Measurements from ENCODE around the gene MARK1.

DNA sequence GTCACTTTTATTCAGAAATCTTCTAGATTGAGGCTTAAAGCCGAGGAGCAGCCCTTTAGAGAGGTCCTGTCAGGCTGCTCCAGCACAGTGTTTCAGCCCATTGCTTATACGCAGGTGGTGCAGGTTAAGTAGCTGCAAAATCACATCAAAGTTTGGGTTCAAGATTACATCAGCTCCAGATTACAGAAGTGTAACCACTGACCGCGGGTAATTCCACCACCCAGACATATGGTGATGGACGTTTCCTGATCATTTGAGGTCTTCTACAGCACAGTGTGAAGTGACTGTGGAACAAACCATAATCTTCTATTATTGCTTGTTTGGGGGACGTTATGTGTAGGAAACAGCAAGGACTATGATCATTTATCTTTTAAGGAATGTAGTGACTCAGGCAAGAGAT, 174.0 kb downstream of the MARK1 start:
- TF ChIP-seq, protein P1, sequence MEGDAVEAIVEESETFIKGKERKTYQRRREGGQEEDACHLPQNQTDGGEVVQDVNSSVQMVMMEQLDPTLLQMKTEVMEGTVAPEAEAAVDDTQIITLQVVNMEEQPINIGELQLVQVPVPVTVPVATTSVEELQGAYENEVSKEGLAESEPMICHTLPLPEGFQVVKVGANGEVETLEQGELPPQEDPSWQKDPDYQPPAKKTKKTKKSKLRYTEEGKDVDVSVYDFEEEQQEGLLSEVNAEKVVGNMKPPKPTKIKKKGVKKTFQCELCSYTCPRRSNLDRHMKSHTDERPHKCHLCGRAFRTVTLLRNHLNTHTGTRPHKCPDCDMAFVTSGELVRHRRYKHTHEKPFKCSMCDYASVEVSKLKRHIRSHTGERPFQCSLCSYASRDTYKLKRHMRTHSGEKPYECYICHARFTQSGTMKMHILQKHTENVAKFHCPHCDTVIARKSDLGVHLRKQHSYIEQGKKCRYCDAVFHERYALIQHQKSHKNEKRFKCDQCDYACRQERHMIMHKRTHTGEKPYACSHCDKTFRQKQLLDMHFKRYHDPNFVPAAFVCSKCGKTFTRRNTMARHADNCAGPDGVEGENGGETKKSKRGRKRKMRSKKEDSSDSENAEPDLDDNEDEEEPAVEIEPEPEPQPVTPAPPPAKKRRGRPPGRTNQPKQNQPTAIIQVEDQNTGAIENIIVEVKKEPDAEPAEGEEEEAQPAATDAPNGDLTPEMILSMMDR (conservative IDR thresholded peaks at IDR 0.05; ENCODE audit: low read depth in 2 of 2): no peak
- TF ChIP-seq EZH2phosphoT487 (IDR thresholded peaks at IDR 0.05; ENCODE audit: unreplicated experiment): no peak
- no peak for TF ChIP-seq POLR2AphosphoS5 (IDR thresholded peaks at IDR 0.05; ENCODE audit: low read depth)
- TF ChIP-seq CREB1 (CRISPR knock-in tag; IDR thresholded peaks at IDR 0.05; ENCODE audit: low read depth): no peak
- TF ChIP-seq EZH2 (IDR thresholded peaks at IDR 0.05; ENCODE audit: low read depth, unreplicated experiment): no peak
- no peak for TF ChIP-seq ZNF114 (CRISPR knock-in tag; IDR thresholded peaks at IDR 0.05)
- TF ChIP-seq NANOG (IDR thresholded peaks at IDR 0.05; ENCODE audit: borderline replicate concordance): no peak
- TF ChIP-seq, protein P2, sequence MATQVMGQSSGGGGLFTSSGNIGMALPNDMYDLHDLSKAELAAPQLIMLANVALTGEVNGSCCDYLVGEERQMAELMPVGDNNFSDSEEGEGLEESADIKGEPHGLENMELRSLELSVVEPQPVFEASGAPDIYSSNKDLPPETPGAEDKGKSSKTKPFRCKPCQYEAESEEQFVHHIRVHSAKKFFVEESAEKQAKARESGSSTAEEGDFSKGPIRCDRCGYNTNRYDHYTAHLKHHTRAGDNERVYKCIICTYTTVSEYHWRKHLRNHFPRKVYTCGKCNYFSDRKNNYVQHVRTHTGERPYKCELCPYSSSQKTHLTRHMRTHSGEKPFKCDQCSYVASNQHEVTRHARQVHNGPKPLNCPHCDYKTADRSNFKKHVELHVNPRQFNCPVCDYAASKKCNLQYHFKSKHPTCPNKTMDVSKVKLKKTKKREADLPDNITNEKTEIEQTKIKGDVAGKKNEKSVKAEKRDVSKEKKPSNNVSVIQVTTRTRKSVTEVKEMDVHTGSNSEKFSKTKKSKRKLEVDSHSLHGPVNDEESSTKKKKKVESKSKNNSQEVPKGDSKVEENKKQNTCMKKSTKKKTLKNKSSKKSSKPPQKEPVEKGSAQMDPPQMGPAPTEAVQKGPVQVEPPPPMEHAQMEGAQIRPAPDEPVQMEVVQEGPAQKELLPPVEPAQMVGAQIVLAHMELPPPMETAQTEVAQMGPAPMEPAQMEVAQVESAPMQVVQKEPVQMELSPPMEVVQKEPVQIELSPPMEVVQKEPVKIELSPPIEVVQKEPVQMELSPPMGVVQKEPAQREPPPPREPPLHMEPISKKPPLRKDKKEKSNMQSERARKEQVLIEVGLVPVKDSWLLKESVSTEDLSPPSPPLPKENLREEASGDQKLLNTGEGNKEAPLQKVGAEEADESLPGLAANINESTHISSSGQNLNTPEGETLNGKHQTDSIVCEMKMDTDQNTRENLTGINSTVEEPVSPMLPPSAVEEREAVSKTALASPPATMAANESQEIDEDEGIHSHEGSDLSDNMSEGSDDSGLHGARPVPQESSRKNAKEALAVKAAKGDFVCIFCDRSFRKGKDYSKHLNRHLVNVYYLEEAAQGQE (IDR thresholded peaks at IDR 0.05; ENCODE audit: unreplicated experiment): no peak
- TF ChIP-seq, protein P3, sequence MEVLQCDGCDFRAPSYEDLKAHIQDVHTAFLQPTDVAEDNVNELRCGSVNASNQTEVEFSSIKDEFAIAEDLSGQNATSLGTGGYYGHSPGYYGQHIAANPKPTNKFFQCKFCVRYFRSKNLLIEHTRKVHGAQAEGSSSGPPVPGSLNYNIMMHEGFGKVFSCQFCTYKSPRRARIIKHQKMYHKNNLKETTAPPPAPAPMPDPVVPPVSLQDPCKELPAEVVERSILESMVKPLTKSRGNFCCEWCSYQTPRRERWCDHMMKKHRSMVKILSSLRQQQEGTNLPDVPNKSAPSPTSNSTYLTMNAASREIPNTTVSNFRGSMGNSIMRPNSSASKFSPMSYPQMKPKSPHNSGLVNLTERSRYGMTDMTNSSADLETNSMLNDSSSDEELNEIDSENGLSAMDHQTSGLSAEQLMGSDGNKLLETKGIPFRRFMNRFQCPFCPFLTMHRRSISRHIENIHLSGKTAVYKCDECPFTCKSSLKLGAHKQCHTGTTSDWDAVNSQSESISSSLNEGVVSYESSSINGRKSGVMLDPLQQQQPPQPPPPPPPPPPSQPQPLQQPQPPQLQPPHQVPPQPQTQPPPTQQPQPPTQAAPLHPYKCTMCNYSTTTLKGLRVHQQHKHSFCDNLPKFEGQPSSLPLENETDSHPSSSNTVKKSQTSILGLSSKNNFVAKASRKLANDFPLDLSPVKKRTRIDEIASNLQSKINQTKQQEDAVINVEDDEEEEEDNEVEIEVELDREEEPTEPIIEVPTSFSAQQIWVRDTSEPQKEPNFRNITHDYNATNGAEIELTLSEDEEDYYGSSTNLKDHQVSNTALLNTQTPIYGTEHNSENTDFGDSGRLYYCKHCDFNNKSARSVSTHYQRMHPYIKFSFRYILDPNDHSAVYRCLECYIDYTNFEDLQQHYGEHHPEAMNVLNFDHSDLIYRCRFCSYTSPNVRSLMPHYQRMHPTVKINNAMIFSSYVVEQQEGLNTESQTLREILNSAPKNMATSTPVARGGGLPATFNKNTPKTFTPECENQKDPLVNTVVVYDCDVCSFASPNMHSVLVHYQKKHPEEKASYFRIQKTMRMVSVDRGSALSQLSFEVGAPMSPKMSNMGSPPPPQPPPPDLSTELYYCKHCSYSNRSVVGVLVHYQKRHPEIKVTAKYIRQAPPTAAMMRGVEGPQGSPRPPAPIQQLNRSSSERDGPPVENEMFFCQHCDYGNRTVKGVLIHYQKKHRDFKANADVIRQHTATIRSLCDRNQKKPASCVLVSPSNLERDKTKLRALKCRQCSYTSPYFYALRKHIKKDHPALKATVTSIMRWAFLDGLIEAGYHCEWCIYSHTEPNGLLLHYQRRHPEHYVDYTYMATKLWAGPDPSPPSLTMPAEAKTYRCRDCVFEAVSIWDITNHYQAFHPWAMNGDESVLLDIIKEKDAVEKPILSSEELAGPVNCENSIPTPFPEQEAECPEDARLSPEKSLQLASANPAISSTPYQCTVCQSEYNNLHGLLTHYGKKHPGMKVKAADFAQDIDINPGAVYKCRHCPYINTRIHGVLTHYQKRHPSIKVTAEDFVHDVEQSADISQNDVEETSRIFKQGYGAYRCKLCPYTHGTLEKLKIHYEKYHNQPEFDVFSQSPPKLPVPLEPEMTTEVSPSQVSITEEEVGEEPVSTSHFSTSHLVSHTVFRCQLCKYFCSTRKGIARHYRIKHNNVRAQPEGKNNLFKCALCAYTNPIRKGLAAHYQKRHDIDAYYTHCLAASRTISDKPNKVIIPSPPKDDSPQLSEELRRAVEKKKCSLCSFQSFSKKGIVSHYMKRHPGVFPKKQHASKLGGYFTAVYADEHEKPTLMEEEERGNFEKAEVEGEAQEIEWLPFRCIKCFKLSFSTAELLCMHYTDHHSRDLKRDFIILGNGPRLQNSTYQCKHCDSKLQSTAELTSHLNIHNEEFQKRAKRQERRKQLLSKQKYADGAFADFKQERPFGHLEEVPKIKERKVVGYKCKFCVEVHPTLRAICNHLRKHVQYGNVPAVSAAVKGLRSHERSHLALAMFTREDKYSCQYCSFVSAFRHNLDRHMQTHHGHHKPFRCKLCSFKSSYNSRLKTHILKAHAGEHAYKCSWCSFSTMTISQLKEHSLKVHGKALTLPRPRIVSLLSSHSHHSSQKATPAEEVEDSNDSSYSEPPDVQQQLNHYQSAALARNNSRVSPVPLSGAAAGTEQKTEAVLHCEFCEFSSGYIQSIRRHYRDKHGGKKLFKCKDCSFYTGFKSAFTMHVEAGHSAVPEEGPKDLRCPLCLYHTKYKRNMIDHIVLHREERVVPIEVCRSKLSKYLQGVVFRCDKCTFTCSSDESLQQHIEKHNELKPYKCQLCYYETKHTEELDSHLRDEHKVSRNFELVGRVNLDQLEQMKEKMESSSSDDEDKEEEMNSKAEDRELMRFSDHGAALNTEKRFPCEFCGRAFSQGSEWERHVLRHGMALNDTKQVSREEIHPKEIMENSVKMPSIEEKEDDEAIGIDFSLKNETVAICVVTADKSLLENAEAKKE (CRISPR knock-in tag; IDR thresholded peaks at IDR 0.05): no peak
- no peak for TF ChIP-seq JUNB (IDR thresholded peaks at IDR 0.05; ENCODE audit: unreplicated experiment)
